Muscle layer of colon (tissue), 2 donors: ENCODE results near the gene IMMP2L.
"Not testable (repeated sequence)": the region's sequence is repeated elsewhere in the genome, so short reads cannot be mapped to it uniquely, and the experiment has no call there.

Source experiments
- H3K27ac ChIP-seq: one replicate; pipeline ENCODE4 v1.7.0; 2013; ENCODE audit warnings: low read depth, mild to moderate bottlenecking, low read length, moderate library complexity
- H3K27me3 ChIP-seq, 2 donors: one replicate each; pipeline ENCODE4 v1.7.0; 2013; ENCODE audit warnings: low read length in 2 of 2, mild to moderate bottlenecking in 2 of 2; ENCODE audit not compliant: insufficient read depth in 2 of 2, control insufficient read depth in 1 of 2
- H3K36me3 ChIP-seq: one replicate; pipeline ENCODE4 v1.7.0; 2013; ENCODE audit warnings: mild to moderate bottlenecking, low read length; ENCODE audit not compliant: insufficient read depth
- H3K4me1 ChIP-seq: one replicate; pipeline ENCODE4 v1.7.0; 2013; ENCODE audit warnings: mild to moderate bottlenecking, low read length; ENCODE audit not compliant: insufficient read depth
- H3K4me3 ChIP-seq, 2 donors: one replicate each; pipeline ENCODE4 v1.7.0; 2013; ENCODE audit warnings: low read length in 2 of 2, low read depth in 1 of 2, mild to moderate bottlenecking in 1 of 2, moderate library complexity in 1 of 2
- H3K9ac ChIP-seq: one replicate; pipeline ENCODE4 v1.7.0; 2013; ENCODE audit warnings: low read length
- H3K9me3 ChIP-seq: one replicate; pipeline ENCODE4 v1.7.0; 2013; ENCODE audit warnings: mild to moderate bottlenecking, low read length
- donor health status: abdominal sarcoma.
- donor health status: Adenocarcinoma of cecum.

The IMMP2L gene

GRCh38 chr7:111447502-111447901 lies 114.8 kb downstream of the IMMP2L start:
- not testable (repeated sequence) for H3K9me3 ChIP-seq, H3K27me3 ChIP-seq, H3K4me3 ChIP-seq, H3K36me3 ChIP-seq, H3K9ac ChIP-seq, H3K4me1 ChIP-seq, H3K27ac ChIP-seq

GRCh38 chr7:111439977-111440376 lies 122.3 kb downstream of the IMMP2L start:
- Histone ChIP-seq H3K27ac (no peak overlapping the region), H3K4me3 (no peak overlapping the region), H3K36me3 (no peaks in the 10 kb centered on the region), H3K27me3 (no peaks in the 10 kb centered on the region), H3K9me3 (no peaks in the 10 kb centered on the region), H3K9ac (no peak overlapping the region), H3K4me1 (no peaks in the 10 kb centered on the region)

GRCh38 chr7:111438369-111439289 lies 123.7 kb downstream of the IMMP2L start:
- H3K27ac ChIP-seq: no peak overlapping the region
- no peaks in the 10 kb centered on the region for H3K9me3 ChIP-seq
- no peaks in the 10 kb centered on the region for H3K27me3 ChIP-seq
- no peaks in the 10 kb centered on the region for H3K36me3 ChIP-seq
- H3K4me1 ChIP-seq: no peaks in the 10 kb centered on the region
- no peak overlapping the region for H3K9ac ChIP-seq
- H3K4me3 ChIP-seq: no peak overlapping the region

GRCh38 chr7:111437736-111438135 lies 124.6 kb downstream of the IMMP2L start:
- Histone ChIP-seq H3K4me1 (no peaks in the 10 kb centered on the region), H3K9ac (no peak overlapping the region), H3K27me3 (no peaks in the 10 kb centered on the region), H3K36me3 (no peaks in the 10 kb centered on the region), H3K4me3 (no peak overlapping the region), H3K9me3 (no peaks in the 10 kb centered on the region), H3K27ac (no peak overlapping the region)

GRCh38 chr7:111436608-111437007 lies 125.7 kb downstream of the IMMP2L start:
- H3K27me3 ChIP-seq: no peaks in the 10 kb centered on the region
- H3K9me3 ChIP-seq: no peaks in the 10 kb centered on the region
- no peaks in the 10 kb centered on the region for H3K36me3 ChIP-seq
- no peak overlapping the region for H3K9ac ChIP-seq
- H3K27ac ChIP-seq: no peak overlapping the region
- H3K4me3 ChIP-seq: no peak overlapping the region
- H3K4me1 ChIP-seq: no peaks in the 10 kb centered on the region

GRCh38 chr7:111433426-111433825 lies 128.9 kb downstream of the IMMP2L start:
- H3K36me3 ChIP-seq: no peaks in the 10 kb centered on the region
- no peaks in the 10 kb centered on the region for H3K4me1 ChIP-seq
- no peak overlapping the region for H3K27ac ChIP-seq
- H3K9ac ChIP-seq: no peak overlapping the region
- no peaks in the 10 kb centered on the region for H3K27me3 ChIP-seq
- no peak overlapping the region for H3K4me3 ChIP-seq
- H3K9me3 ChIP-seq: no peaks in the 10 kb centered on the region

GRCh38 chr7:111429781-111430180 lies 132.5 kb downstream of the IMMP2L start:
- no peak overlapping the region for H3K9ac ChIP-seq
- H3K27ac ChIP-seq: no peak overlapping the region
- H3K27me3 ChIP-seq: no peaks in the 10 kb centered on the region
- no peak overlapping the region for H3K4me3 ChIP-seq
- no peaks in the 10 kb centered on the region for H3K36me3 ChIP-seq
- H3K4me1 ChIP-seq: no peaks in the 10 kb centered on the region
- no peaks in the 10 kb centered on the region for H3K9me3 ChIP-seq

- no peak overlapping the region for H3K9ac ChIP-seq
- no peaks in the 10 kb centered on the region for H3K27me3 ChIP-seq
- no peak overlapping the region for H3K4me3 ChIP-seq
- H3K9me3 ChIP-seq: no peaks in the 10 kb centered on the region
- no peaks in the 10 kb centered on the region for H3K4me1 ChIP-seq
- H3K27ac ChIP-seq: no peak overlapping the region
- H3K36me3 ChIP-seq: no peaks in the 10 kb centered on the region
Observed at GRCh38 chr7:111424768-111425167, 137.5 kb downstream of the IMMP2L start.

GRCh38 chr7:111414374-111414773 lies 147.9 kb downstream of the IMMP2L start:
- Histone ChIP-seq H3K4me1 (peaks cover 3% of the 10 kb centered on the region), H3K9ac (no peak overlapping the region), H3K36me3 (no peaks in the 10 kb centered on the region), H3K9me3 (no peaks in the 10 kb centered on the region), H3K27me3 (no peaks in the 10 kb centered on the region), H3K4me3 (no peak overlapping the region), H3K27ac (no peak overlapping the region)

- H3K27me3 ChIP-seq: no peaks in the 10 kb centered on the region
- H3K36me3 ChIP-seq: no peaks in the 10 kb centered on the region
- no peak overlapping the region for H3K9ac ChIP-seq
- H3K9me3 ChIP-seq: no peaks in the 10 kb centered on the region
- peaks cover 3% of the 10 kb centered on the region for H3K4me1 ChIP-seq
- no peak overlapping the region for H3K4me3 ChIP-seq
- no peak overlapping the region for H3K27ac ChIP-seq
Observed at GRCh38 chr7:111413739-111414138, 148.6 kb downstream of the IMMP2L start.

- no peaks in the 10 kb centered on the region for H3K27me3 ChIP-seq
- H3K9ac ChIP-seq: no peak overlapping the region
- H3K36me3 ChIP-seq: no peaks in the 10 kb centered on the region
- no peak overlapping the region for H3K27ac ChIP-seq
- no peaks in the 10 kb centered on the region for H3K9me3 ChIP-seq
- H3K4me1 ChIP-seq: peaks cover 3% of the 10 kb centered on the region
- H3K4me3 ChIP-seq: no peak overlapping the region
Observed at GRCh38 chr7:111410899-111411298, 151.4 kb downstream of the IMMP2L start.
